ENCODE results near the gene ADGRG1.

GRCh38 chr16:57667526-57668262 is 39.3 kb downstream of the ADGRG1 start:
- TF ChIP-seq CTCF (conservative IDR thresholded peaks at IDR 0.05) (peak; percentile 62), EZH2 (IDR thresholded peaks at IDR 0.05; ENCODE audit: low read depth) (no peak)
